OCI-M1 (cell line): ENCODE data around the gene EMD.
A peak's percentile ranks its signal among the peaks of the same experiment; 100 is the strongest.
"Not testable (repeated sequence)": the region's sequence is repeated elsewhere in the genome, so short reads cannot be mapped to it uniquely, and the experiment has no call there.

ENCODE experiments used
- DNase-seq: peaks from one replicate; lab custom pipeline; 2025; lab: John Stamatoyannopoulos, UW

The EMD gene

GRCh38 chrX:154396363-154396762, 17.3 kb downstream of the EMD start:
- not testable (repeated sequence) for DNase-seq

- DNase-seq: peak; percentile 77
Measured at GRCh38 chrX:154396973-154397887, 18.1 kb downstream of the EMD start.

DNA sequence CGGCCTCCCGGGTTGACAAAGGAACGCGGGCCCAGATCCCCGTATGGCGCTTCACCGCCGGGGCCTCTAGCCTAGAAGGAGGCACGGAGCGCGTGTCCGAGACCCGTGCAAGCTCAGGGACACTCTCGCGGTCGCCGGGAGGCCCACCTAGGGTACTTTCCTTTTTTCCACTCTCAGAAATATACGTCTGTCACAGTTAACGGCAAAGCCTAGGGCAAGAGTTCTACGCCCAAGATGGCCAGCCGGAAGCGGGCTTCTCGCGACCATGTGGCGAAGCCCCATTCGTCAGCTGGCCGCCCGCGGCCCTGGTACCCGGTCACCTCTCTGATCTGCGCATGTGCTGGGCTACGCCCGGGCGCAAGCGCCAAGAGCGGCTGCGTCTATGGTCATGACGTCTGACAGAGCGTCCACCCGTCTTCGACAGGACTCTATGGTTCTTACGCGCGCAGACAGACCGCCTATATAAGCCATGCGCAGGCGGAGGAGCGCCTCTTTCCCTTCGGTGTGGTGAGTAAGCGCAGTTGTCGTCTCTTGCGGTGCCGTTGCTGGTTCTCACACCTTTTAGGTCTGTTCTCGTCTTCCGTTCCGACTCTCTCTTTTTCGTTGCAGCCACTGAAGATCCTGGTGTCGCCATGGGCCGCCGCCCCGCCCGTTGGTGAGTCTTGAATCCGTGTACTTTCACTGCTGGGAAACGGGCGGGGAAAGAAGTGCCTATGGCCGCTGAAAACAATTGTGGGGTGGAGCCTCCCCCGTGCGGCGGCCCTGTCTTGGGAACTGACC, 19.0 kb downstream of the EMD start, which contains the start of gene RPL10:
RPL10 (plus strand) TSS at position 490 of the 780 bp plus-strand sequence; CDS start at position 633, 143 bp downstream.
- DNase-seq: peak; percentile 98

- DNase-seq: peak; percentile 90
Measured at GRCh38 chrX:154398668-154399526, 19.8 kb downstream of the EMD start.

GRCh38 chrX:154399527-154400368, 20.7 kb downstream of the EMD start:
- DNase-seq: peak; percentile 22

GRCh38 chrX:154400369-154400817, 21.3 kb downstream of the EMD start:
- not testable (repeated sequence) for DNase-seq

DNA sequence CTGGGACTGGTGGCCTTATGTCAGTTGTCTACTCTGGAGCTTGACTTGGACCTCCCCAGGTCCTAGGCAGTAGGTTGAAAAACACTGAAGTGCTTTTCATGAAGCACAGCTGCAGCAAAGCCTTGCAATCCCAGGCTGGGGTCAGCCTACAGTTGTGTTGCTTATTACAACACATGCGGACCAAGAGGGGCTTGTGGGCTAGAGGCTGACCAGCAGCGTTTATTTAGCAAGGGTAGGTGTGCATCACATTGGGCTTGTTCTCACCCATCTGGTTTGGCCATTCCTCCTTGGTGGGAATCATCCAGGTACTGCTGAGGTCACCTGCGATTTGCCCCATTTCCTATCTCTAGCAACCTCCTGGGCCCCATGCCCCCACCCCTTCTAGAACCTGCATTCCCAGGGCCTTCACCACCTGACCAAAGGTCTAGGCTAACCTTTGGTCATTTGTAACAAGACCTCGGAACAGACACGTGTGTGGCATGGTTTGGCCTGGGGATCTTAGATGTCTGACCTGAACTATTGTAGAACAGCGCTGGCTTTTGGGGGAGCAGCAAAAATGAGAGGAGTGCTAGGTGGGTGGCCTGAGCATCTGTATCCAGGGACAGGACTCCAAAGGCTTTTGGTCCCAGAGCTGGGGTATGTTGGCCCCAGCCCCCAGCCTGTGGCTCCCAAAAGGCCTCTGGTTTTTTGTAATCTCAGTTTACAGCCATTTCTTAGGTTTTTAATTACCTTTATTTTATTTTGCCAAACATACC, 22.1 kb downstream of the EMD start:
- peak; percentile 35 for DNase-seq

DNA sequence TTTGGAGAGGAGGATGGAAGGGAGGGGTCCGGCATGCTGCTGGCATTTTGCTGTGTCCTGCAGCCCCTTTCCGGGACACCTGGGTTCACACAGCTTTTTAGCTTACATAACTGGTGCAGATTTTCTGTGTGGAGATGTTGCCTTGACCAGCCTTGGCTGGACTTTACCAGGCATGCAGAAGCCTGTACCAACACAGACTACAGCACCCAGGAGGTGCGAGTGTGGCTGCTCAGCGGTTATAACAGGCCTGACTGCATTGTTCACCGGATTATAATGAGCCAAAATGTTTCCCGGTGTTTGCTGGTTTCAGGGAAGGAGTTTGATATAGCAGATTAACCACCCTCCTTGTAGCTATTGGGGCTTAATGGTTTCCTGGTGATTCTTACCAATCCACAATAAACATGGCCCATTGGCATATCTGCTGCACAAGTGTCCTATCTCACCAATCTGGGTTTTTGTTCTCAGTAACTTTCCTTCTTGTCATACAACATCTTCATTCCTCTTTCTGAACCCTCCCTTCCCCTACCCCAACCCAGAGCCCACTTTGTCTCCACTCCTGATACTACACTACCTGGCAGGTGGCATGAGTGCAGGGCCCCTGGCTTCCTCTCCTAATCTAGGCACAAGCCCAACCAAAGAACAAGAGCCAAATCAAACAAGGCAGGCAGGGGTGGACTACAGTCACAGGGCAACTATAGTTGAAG, 23.0 kb downstream of the EMD start:
- no peak for DNase-seq

DNA sequence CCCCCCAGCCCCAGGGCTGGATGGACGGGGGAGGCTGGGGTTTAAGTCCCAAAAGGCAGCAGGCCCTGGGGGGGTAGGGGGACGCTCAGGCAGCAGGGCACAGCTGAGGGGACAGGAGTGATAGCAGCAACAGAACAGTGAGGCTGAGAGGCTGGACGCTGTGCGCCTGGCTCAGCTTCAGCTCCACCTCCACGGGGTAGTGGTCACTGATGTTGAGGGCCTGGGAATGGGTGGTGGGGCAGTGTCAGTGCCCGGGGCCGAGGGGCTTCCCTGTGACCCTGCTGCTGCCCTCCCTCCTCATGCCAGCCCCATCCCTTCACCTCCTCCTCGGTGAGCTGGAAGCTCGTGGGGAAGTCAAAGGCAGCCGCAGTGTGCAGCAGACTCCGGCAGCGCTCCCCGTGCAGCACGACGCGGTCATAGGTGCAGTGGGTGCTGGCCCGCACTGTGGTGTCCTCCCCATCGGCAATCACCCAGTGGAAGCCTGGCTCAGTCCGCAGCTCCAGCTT, 23.6 kb downstream of the EMD start:
- DNase-seq: no peak

DNA sequence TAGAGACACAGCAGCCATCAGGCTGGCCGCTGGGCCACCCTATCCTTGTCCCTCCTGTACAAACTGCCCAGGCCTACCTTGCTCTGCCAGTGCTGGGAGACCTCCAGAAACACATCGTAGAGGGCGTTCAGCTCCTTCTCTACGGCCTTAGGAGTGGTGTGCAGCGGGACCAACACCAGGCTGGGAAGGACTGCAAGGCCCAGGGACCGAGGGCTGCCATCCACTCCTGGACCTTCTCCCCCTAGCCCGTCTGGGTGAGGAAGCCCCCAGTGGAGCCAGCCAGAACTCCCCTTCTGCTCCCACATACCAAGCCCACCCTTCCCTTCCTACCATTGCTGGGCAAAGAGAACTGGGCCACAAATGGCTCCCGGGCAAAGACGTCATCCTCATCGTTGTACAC, 24.1 kb downstream of the EMD start:
- DNase-seq: no peak

DNA sequence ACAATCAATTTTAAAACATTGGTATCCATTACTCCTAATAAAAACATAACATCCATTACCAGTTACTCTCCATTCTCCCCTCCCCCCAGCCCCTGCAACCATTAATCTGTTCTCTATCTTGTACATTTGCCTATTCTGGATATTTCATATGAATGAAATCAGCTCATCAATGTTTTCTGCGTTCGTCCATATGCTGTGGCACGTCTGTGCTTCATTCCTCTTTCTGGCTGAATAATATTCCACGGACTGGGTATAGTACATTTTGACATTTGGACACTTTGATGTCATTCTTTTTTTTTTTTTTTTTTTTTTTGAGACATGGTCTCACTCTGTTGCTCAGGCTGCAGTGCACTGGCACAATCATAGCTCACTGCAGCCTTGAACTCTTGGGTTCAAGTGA, 24.8 kb downstream of the EMD start:
- no peak for DNase-seq

DNA sequence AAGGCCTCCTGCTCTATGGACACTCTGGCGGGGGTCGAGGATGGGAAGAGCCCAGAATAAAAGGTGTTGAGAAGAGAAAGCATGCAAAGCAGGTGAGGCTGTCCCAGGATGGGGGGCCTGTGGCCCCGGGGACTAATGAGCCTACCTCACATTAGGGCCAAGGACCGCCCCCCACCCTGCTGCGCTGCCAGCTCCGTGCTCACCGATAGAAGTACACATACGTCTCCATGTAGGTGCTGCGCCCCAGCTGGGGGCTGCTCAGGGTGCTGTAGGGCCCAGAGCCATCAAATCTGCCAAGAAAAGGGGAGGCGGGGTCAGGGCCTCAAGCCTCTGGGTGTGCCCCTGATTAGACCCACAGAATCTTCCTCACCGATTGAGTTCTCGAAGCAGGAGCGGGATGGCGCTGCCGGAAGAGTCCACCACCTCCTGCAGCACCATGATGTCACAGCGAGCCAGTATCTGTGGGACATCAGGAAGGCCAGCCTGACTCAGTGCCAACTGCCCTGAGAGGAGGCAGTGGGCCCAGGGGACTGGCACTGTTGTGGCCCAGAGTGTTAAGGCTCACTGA, 25.6 kb downstream of the EMD start:
- no peak for DNase-seq

GRCh38 chrX:154408659-154409221, 29.6 kb downstream of the EMD start:
- DNase-seq: no peak

GRCh38 chrX:154409222-154409871, 30.3 kb downstream of the EMD start, which contains the start of gene DNASE1L1:
DNASE1L1 (minus strand) TSS chrX:154409254; CDS start chrX:154405568, 3,686 bp downstream.
- peak; percentile 86 for DNase-seq

DNA sequence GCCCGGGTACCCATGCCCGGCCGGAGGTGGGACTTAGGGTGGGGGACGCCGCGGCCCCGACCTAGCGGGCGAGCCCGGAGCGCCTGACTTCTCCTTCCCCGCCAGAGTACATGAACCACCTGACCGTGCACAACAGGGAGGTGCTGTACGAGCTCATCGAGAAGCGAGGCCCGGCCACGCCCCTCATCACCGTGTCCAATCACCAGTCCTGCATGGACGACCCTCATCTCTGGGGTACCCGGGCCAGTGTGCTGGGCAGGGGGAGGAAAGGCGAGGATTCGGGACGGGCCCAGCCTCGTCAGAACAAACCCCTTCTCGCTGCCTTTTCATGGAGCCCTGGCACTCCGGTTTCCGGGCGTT, 32.9 kb downstream of the EMD start:
- DNase-seq: peak; percentile 45

- DNase-seq: peak; percentile 3
Measured at GRCh38 chrX:154412468-154412867, 33.4 kb downstream of the EMD start.

DNA sequence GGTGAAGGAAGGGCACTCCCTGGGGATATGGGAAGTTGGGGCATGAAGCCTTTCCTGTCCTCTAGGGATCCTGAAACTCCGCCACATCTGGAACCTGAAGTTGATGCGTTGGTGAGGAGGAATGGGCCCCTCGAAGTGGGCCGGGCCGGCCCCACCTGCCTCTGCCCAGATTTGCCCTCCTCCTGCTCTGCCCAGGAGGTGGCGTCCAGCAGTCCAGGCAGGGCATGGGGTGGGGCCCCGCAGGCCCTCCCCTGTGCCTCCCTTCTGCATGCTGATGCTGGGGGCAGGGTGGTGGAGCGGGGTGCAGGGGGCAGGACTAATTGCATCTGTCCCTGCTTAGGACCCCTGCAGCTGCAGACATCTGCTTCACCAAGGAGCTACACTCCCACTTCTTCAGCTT, 34.0 kb downstream of the EMD start:
- no peak for DNase-seq

DNA sequence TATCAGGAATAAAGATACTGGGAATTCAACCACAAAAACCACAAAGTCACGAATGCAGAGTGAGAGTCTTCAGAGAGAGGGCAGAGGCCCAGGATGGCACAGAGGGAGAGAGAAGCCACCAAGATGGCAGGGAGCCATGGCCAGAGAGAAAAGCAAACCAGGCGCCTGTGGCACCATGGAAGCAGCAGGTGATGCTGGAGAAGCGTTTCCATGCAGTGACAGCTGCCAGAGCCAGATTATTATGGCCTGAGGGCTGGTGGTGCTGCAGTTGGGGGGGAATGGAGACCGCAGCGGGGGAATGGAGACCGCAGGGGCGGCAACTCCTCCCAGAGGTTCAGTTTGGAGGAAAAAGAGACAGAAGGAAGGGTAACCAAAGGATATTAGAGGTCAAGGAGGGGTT, 38.1 kb downstream of the EMD start:
- DNase-seq: peak; percentile 84
